ENCODE results near the gene ABHD16A. TPM values are rescaled to one million over a fixed set of nuclear protein-coding genes. Genes with fewer than 3 reads are reported as not detected.

Gene ABHD16A
- total RNA-seq, 4 donors from 2014 or later: 38.5 to 43.3 (median 40.1) TPM

GRCh38 chr6:31727034-31727716 is 24.1 kb upstream of the ABHD16A start:
- 20 to 60% methylated on average over 1 to 3 of the region's 7 CpGs for WGBS, 2 donors
- no peak for DNase-seq
- Histone ChIP-seq H3K27ac (peak overlapping the region; percentile 31 to 98 (median 96)), H3K9me3 (no peaks in the 10 kb centered on the region), H3K4me3 (peak overlapping the region in 1 of 4 donors; percentile 23), H3K27me3 (no peaks in the 10 kb centered on the region), H3K36me3 (peaks cover 7 to 44% (median 12%) of the 10 kb centered on the region in 3 donors), H3K4me1 (peaks cover 21 to 74% (median 28%) of the 10 kb centered on the region in 3 donors)
- intact Hi-C loops (cut with DNase I): no loop called here
- TF ChIP-seq CTCF (IDR thresholded peaks at IDR 0.05) (no peak), POLR2A (IDR thresholded peaks at IDR 0.05) (no peak)

GRCh38 chr6:31725502-31726350 is 22.6 kb upstream of the ABHD16A start:
- H3K36me3 ChIP-seq: peaks cover 0 to 29% (median 0%) of the 10 kb centered on the region in 3 donors
- H3K4me3 ChIP-seq: no peak overlapping the region
- no peak for DNase-seq
- H3K9me3 ChIP-seq: no peaks in the 10 kb centered on the region
- peak overlapping the region in 3 of 4 donors; percentile 28 to 97 (median 42) for H3K27ac ChIP-seq
- H3K4me1 ChIP-seq: peaks cover 21 to 73% (median 27%) of the 10 kb centered on the region in 3 donors
- 77 to 84% methylated on average over 12 of the region's 12 CpGs for WGBS, 2 donors
- no peak for TF ChIP-seq POLR2A (IDR thresholded peaks at IDR 0.05)
- TF ChIP-seq CTCF (IDR thresholded peaks at IDR 0.05): no peak
- intact Hi-C loops (cut with DNase I): no loop called here
- no peaks in the 10 kb centered on the region for H3K27me3 ChIP-seq

DNA sequence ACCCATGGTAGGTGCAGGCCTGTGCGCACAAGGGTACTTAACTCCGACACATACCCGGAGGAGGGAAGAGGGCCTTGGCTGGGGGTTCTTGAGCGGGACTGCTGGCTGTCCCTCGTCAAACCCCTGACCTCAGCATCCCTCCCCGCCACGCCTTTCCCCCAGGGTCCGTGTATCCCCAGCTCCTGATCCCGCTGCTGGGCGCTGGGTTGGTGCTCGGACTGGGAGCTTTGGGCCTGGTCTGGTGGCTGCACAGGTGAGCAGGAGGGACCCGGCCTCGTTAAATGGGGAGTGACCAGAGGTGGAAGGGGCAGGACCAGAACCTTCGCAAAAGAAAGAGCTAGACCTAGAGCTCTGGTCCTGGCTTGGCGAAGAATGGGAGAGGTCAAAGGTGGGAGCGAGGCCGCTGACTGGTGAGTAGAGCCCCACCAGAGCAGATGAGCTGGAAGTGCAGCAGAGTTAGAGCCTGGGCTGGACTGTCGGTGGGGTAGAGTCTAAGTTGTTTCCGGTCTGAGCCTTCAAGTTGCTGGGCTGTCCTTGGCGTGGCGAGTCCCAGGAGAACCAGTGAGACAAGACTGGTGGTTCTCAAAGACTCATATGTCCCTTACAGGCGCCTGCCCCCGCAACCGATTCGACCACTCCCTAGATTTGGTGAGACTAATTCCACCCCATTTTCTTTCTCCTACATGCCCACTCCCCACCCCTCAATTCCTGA is 21.0 kb upstream of the ABHD16A start:
- Histone ChIP-seq H3K9me3 (no peaks in the 10 kb centered on the region), H3K27ac (peak overlapping the region in 2 of 4 donors; percentile 10 to 21), H3K4me1 (peaks cover 20 to 75% (median 24%) of the 10 kb centered on the region in 3 donors), H3K4me3 (no peak overlapping the region), H3K36me3 (peaks cover 0 to 26% (median 0%) of the 10 kb centered on the region in 3 donors), H3K27me3 (no peaks in the 10 kb centered on the region)
- TF ChIP-seq POLR2A (IDR thresholded peaks at IDR 0.05): no peak
- TF ChIP-seq CTCF (IDR thresholded peaks at IDR 0.05): no peak
- WGBS, 2 donors: 84% methylated on average over 13 to 18 of the region's 25 CpGs
- intact Hi-C loops (cut with DNase I): no loop called here
- DNase-seq: no peak

- WGBS, 2 donors: 75 to 79% methylated on average over 8 to 14 of the region's 46 CpGs
- Histone ChIP-seq H3K27ac (peak within 1 kb of the TSS in 2 of 4 donors; percentile 62 to 94), H3K4me3 (no peak within 1 kb of the TSS), H3K4me1 (peaks cover 13 to 75% (median 22%) of the 10 kb centered on the region in 3 donors), H3K9me3 (no peaks in the 10 kb centered on the region), H3K27me3 (no peaks in the 10 kb centered on the region), H3K36me3 (peaks cover 0 to 25% (median 0%) of the 10 kb centered on the region in 3 donors)
- no peak for DNase-seq
- intact Hi-C loops (cut with DNase I): no loop called here
- TF ChIP-seq CTCF (IDR thresholded peaks at IDR 0.05) (no peak), POLR2A (IDR thresholded peaks at IDR 0.05) (no peak)
Observed at GRCh38 chr6:31723245-31723979, 20.3 kb upstream of the ABHD16A start, which contains the start of gene MPIG6B. TSS of gene MPIG6B (plus strand) at chr6:31723373. CDS start at chr6:31723384, 11 bp downstream.
